OCI-LY3 (cell line): Measurements from ENCODE around the gene WDR26.
"Not testable (repeated sequence)": the region's sequence is repeated elsewhere in the genome, so short reads cannot be mapped to it uniquely, and the experiment has no call there.

Experiments used
- H2AFZ ChIP-seq: fragments of 200-600, 300-600 bp; shearing (Covaris generic); 2 replicates; pipeline ENCODE4 v1.6.0; 2014; ENCODE audit warnings: antibody characterized with exemption, low read depth, low read length
- H3K27ac ChIP-seq: fragments of 200-600, 300-600 bp; sonication (generic); 2 replicates; pipeline ENCODE4 v1.5.1; 2014; ENCODE audit warnings: mild to moderate bottlenecking, low read length, moderate library complexity, mixed read lengths
- H3K27me3 ChIP-seq: fragments of 200-600, 300-600 bp; sonication (generic); 2 replicates; pipeline ENCODE4 v1.6.1; 2014; ENCODE audit warnings: low read depth, low read length, mixed read lengths
- H3K36me3 ChIP-seq: fragments of 200-600, 300-600 bp; sonication (generic); replicated peaks from 2 replicates; pipeline ENCODE3; 2014; ENCODE audit warnings: low read depth, low read length, mixed read lengths
- H3K4me1 ChIP-seq: fragments of 300-600, 200-600 bp; sonication (generic); 2 replicates; pipeline ENCODE4 v1.6.1; 2014; ENCODE audit warnings: low read length, mixed read lengths
- H3K4me2 ChIP-seq: fragments of 200-600, 300-600 bp; sonication (generic); 2 replicates; pipeline ENCODE4 v1.6.1; 2014; ENCODE audit warnings: low read length, mixed read lengths
- H3K4me3 ChIP-seq: fragments of 300-600, 200-600 bp; sonication (generic); 2 replicates; pipeline ENCODE4 v1.5.1; 2014; ENCODE audit warnings: antibody characterized with exemption, mild to moderate bottlenecking, low read length, moderate library complexity
- H3K79me2 ChIP-seq: fragments of 300-600, 200-600 bp; shearing (Covaris generic); 2 replicates; pipeline ENCODE4 v1.6.1; 2014; ENCODE audit warnings: mild to moderate bottlenecking, low read length, mixed read lengths
- H3K9ac ChIP-seq: fragments of 300-600, 200-600 bp; shearing (Covaris generic); 2 replicates; pipeline ENCODE4 v1.6.0; 2014; ENCODE audit warnings: mild to moderate bottlenecking, low read length, moderate library complexity
- H3K9me3 ChIP-seq: fragments of 200-600, 300-600 bp; shearing (Covaris generic); 2 replicates; pipeline ENCODE4 v1.6.1; 2014; ENCODE audit warnings: low read length, mixed read lengths; ENCODE audit not compliant: insufficient read depth
- H4K20me1 ChIP-seq: fragments of 200-600, 300-600 bp; sonication (generic); 2 replicates; pipeline ENCODE4 v1.6.1; 2016; ENCODE audit warnings: low read length, mixed read lengths; ENCODE audit not compliant: insufficient read depth
- EZH2phosphoT487 ChIP-seq: fragments of 200-600 bp; shearing (Covaris generic); IDR thresholded peaks from 2 replicates; pipeline ENCODE4 v1.6.1; 2018; ENCODE audit warnings: antibody characterized with exemption, mixed run types, low read depth
- TF ChIP-seq, protein P1 (sequence below): fragments of 200-600, 300-600 bp; sonication (generic); IDR thresholded peaks from 2 replicates; pipeline ENCODE4 v1.5.1; 2014; ENCODE audit warnings: antibody characterized with exemption, low read length, low read depth

The WDR26 gene

GRCh38 chr1:224356685-224357625 is 77.6 kb downstream of the WDR26 start, which contains the start of gene CNIH4:
Gene CNIH4, plus strand, starts transcription at chr1:224356879. Its CDS starts 46 bp downstream, at chr1:224356925.
- Histone ChIP-seq H3K4me3 (peak within 1 kb of the TSS; percentile 79), H3K27me3 (no peaks in the 10 kb centered on the region), H3K79me2 (peaks cover 43% of the 10 kb centered on the region), H3K36me3 (no peaks in the 10 kb centered on the region), H3K9ac (peak within 1 kb of the TSS; percentile 67), H4K20me1 (peaks cover 7% of the 10 kb centered on the region), H3K4me1 (peaks cover 8% of the 10 kb centered on the region), H3K9me3 (no peaks in the 10 kb centered on the region), H2AFZ (peak within 1 kb of the TSS; percentile 67), H3K4me2 (peak within 1 kb of the TSS; percentile 78), H3K27ac (no peak within 1 kb of the TSS; the same call in 1 of the 2 replicates)
- no peak for TF ChIP-seq EZH2phosphoT487
- TF ChIP-seq, protein P1, sequence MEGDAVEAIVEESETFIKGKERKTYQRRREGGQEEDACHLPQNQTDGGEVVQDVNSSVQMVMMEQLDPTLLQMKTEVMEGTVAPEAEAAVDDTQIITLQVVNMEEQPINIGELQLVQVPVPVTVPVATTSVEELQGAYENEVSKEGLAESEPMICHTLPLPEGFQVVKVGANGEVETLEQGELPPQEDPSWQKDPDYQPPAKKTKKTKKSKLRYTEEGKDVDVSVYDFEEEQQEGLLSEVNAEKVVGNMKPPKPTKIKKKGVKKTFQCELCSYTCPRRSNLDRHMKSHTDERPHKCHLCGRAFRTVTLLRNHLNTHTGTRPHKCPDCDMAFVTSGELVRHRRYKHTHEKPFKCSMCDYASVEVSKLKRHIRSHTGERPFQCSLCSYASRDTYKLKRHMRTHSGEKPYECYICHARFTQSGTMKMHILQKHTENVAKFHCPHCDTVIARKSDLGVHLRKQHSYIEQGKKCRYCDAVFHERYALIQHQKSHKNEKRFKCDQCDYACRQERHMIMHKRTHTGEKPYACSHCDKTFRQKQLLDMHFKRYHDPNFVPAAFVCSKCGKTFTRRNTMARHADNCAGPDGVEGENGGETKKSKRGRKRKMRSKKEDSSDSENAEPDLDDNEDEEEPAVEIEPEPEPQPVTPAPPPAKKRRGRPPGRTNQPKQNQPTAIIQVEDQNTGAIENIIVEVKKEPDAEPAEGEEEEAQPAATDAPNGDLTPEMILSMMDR, result no peak

GRCh38 chr1:224353975-224354925 is 80.3 kb downstream of the WDR26 start:
- Histone ChIP-seq H4K20me1 (peaks cover 5% of the 10 kb centered on the region), H2AFZ (no peak overlapping the region), H3K9me3 (no peaks in the 10 kb centered on the region), H3K4me1 (peaks cover 8% of the 10 kb centered on the region), H3K36me3 (no peaks in the 10 kb centered on the region), H3K4me3 (no peak overlapping the region), H3K79me2 (peaks cover 24% of the 10 kb centered on the region), H3K27me3 (no peaks in the 10 kb centered on the region), H3K27ac (no peak overlapping the region), H3K9ac (no peak overlapping the region), H3K4me2 (no peak overlapping the region)
- TF ChIP-seq EZH2phosphoT487, result no peak
- TF ChIP-seq, protein P1, result no peak

- not testable (repeated sequence) for H3K4me3 ChIP-seq, H3K9ac ChIP-seq, H3K4me2 ChIP-seq, H3K9me3 ChIP-seq, H2AFZ ChIP-seq, H4K20me1 ChIP-seq, H3K36me3 ChIP-seq, H3K27me3 ChIP-seq, H3K79me2 ChIP-seq, H3K4me1 ChIP-seq, H3K27ac ChIP-seq
Measured at GRCh38 chr1:224352436-224353085, 82.0 kb downstream of the WDR26 start.

GRCh38 chr1:224349716-224350115 is 84.9 kb downstream of the WDR26 start:
- not testable (repeated sequence) for H3K9me3 ChIP-seq, H3K9ac ChIP-seq, H3K36me3 ChIP-seq, H4K20me1 ChIP-seq, H3K4me2 ChIP-seq, H3K4me1 ChIP-seq, H3K27ac ChIP-seq, H3K79me2 ChIP-seq, H3K27me3 ChIP-seq, H2AFZ ChIP-seq, H3K4me3 ChIP-seq
